ENCODE measurements around the gene ZNF544.

Gene ZNF544

GRCh38 chr19:58279042-58279924 lies 50.6 kb downstream of the ZNF544 start:
- peak overlapping the region; percentile 99 for H3K9ac ChIP-seq (ENCODE audit: low read depth, low read length)
- no peaks in the 10 kb centered on the region for H3K9me3 ChIP-seq (ENCODE audit: insufficient read depth, low read depth, low read length)
- H3K4me1 ChIP-seq (ENCODE audit: insufficient read depth, low read length), result peaks cover 5% of the 10 kb centered on the region
- peaks cover 39% of the 10 kb centered on the region for H3K36me3 ChIP-seq (ENCODE audit: insufficient read depth, low read depth, low read length)
- H3K27me3 ChIP-seq (ENCODE audit: insufficient read depth, low read length), result no peaks in the 10 kb centered on the region
- peak overlapping the region; percentile 85 for H3K27ac ChIP-seq (ENCODE audit: low read length)
- peak overlapping the region; percentile 75 for H3K4me3 ChIP-seq (ENCODE audit: low read length)

GRCh38 chr19:58279925-58280316 lies 51.2 kb downstream of the ZNF544 start:
- H3K36me3 ChIP-seq (ENCODE audit: insufficient read depth, low read depth, low read length), result peaks cover 38% of the 10 kb centered on the region
- H3K9ac ChIP-seq (ENCODE audit: low read depth, low read length), result peak overlapping the region; percentile 99
- no peaks in the 10 kb centered on the region for H3K9me3 ChIP-seq (ENCODE audit: insufficient read depth, low read depth, low read length)
- H3K27ac ChIP-seq (ENCODE audit: low read length), result no peak overlapping the region
- peaks cover 5% of the 10 kb centered on the region for H3K4me1 ChIP-seq (ENCODE audit: insufficient read depth, low read length)
- peak overlapping the region; percentile 75 for H3K4me3 ChIP-seq (ENCODE audit: low read length)
- no peaks in the 10 kb centered on the region for H3K27me3 ChIP-seq (ENCODE audit: insufficient read depth, low read length)

DNA sequence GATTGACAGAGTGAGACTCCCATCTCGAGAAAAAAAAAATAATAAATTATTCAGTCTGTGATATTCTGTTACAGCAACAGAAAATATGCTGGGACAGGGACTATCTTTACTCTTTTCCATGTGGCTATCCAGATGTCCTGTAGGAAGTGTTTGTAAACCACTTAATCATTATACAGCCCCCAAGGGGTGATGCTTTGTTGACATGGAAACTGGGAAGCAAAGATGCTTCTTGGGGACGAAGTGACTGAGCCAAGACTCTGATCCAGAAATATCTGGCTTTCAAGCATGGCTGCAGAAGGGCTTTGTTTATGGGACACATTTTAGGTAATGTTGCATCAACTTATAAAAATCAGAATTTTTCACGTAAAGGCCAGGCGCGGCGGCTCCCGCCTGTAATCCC lies 55.5 kb downstream of the ZNF544 start:
- Histone ChIP-seq H3K4me3 (ENCODE audit: low read length) (no peak overlapping the region), H3K36me3 (ENCODE audit: insufficient read depth, low read depth, low read length) (peaks cover 79% of the 10 kb centered on the region)

DNA sequence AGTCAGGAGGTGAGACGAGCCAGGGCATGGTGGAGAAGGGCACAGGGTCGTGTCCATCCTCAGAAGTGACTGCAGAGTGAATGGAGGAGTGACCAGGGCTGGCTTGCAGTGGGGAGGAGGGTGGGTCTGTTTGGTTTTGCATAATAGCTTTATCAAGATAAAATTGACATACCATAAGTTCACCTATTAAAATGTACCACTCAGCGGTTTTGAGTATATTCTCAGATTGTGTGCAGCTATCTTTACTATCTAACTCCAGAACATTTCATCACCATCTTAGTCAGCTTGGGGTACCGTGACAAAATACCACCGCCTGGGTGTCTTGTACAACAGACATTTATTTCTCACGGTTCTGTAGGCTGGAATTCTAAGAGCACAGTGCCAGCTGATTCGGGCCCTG lies 63.2 kb downstream of the ZNF544 start:
- Histone ChIP-seq H3K9me3 (ENCODE audit: insufficient read depth, low read depth, low read length) (peaks cover 5% of the 10 kb centered on the region; the same call in 1 of the 2 replicates), H3K9ac (ENCODE audit: low read depth, low read length) (no peak overlapping the region)

More for the DNA sequence above, 55.5 kb downstream of the ZNF544 start:
- Histone ChIP-seq H3K9me3 (ENCODE audit: insufficient read depth, low read depth, low read length) (no peaks in the 10 kb centered on the region), H3K27ac (ENCODE audit: low read length) (no peak overlapping the region), H3K27me3 (ENCODE audit: insufficient read depth, low read length) (no peaks in the 10 kb centered on the region), H3K9ac (ENCODE audit: low read depth, low read length) (no peak overlapping the region), H3K4me1 (ENCODE audit: insufficient read depth, low read length) (peaks cover 5% of the 10 kb centered on the region)

GRCh38 chr19:58294743-58295374 lies 66.1 kb downstream of the ZNF544 start:
- Histone ChIP-seq H3K4me3 (ENCODE audit: low read length) (no peak overlapping the region), H3K36me3 (ENCODE audit: insufficient read depth, low read depth, low read length) (peaks cover 88% of the 10 kb centered on the region), H3K9ac (ENCODE audit: low read depth, low read length) (no peak overlapping the region), H3K27me3 (ENCODE audit: insufficient read depth, low read length) (no peaks in the 10 kb centered on the region), H3K27ac (ENCODE audit: low read length) (no peak overlapping the region), H3K4me1 (ENCODE audit: insufficient read depth, low read length) (no peaks in the 10 kb centered on the region), H3K9me3 (ENCODE audit: insufficient read depth, low read depth, low read length) (peaks cover 5% of the 10 kb centered on the region; the same call in 1 of the 2 replicates)

More for the DNA sequence above, 63.2 kb downstream of the ZNF544 start:
- Histone ChIP-seq H3K36me3 (ENCODE audit: insufficient read depth, low read depth, low read length) (peaks cover 95% of the 10 kb centered on the region), H3K27ac (ENCODE audit: low read length) (no peak overlapping the region), H3K4me3 (ENCODE audit: low read length) (no peak overlapping the region), H3K27me3 (ENCODE audit: insufficient read depth, low read length) (no peaks in the 10 kb centered on the region), H3K4me1 (ENCODE audit: insufficient read depth, low read length) (no peaks in the 10 kb centered on the region)

GRCh38 chr19:58296104-58296503 lies 67.4 kb downstream of the ZNF544 start:
- peaks cover 5% of the 10 kb centered on the region; the same call in 1 of the 2 replicates for H3K9me3 ChIP-seq (ENCODE audit: insufficient read depth, low read depth, low read length)
- no peaks in the 10 kb centered on the region for H3K4me1 ChIP-seq (ENCODE audit: insufficient read depth, low read length)
- H3K27ac ChIP-seq (ENCODE audit: low read length), result no peak overlapping the region
- H3K9ac ChIP-seq (ENCODE audit: low read depth, low read length), result no peak overlapping the region
- H3K36me3 ChIP-seq (ENCODE audit: insufficient read depth, low read depth, low read length), result peaks cover 91% of the 10 kb centered on the region
- H3K27me3 ChIP-seq (ENCODE audit: insufficient read depth, low read length), result no peaks in the 10 kb centered on the region
- no peak overlapping the region for H3K4me3 ChIP-seq (ENCODE audit: low read length)

- Histone ChIP-seq H3K9me3 (ENCODE audit: insufficient read depth, low read depth, low read length) (no peaks in the 10 kb centered on the region), H3K4me3 (ENCODE audit: low read length) (no peak overlapping the region), H3K36me3 (ENCODE audit: insufficient read depth, low read depth, low read length) (peaks cover 63% of the 10 kb centered on the region), H3K27me3 (ENCODE audit: insufficient read depth, low read length) (no peaks in the 10 kb centered on the region), H3K9ac (ENCODE audit: low read depth, low read length) (no peak overlapping the region), H3K4me1 (ENCODE audit: insufficient read depth, low read length) (no peaks in the 10 kb centered on the region; the same call in 1 of the 2 replicates), H3K27ac (ENCODE audit: low read length) (no peak overlapping the region)
Measured at GRCh38 chr19:58300620-58301019, 71.9 kb downstream of the ZNF544 start.

GRCh38 chr19:58304255-58304654 lies 75.5 kb downstream of the ZNF544 start:
- H3K9ac ChIP-seq (ENCODE audit: low read depth, low read length), result no peak overlapping the region; the same call in 1 of the 2 replicates
- peak overlapping the region; percentile 90 for H3K4me3 ChIP-seq (ENCODE audit: low read length)
- H3K27me3 ChIP-seq (ENCODE audit: insufficient read depth, low read length), result no peaks in the 10 kb centered on the region
- no peak overlapping the region for H3K27ac ChIP-seq (ENCODE audit: low read length)
- no peaks in the 10 kb centered on the region for H3K9me3 ChIP-seq (ENCODE audit: insufficient read depth, low read depth, low read length)
- H3K36me3 ChIP-seq (ENCODE audit: insufficient read depth, low read depth, low read length), result peaks cover 62% of the 10 kb centered on the region
- H3K4me1 ChIP-seq (ENCODE audit: insufficient read depth, low read length), result peaks cover 5% of the 10 kb centered on the region; the same call in 1 of the 2 replicates

GRCh38 chr19:58304748-58305064 lies 76.0 kb downstream of the ZNF544 start:
- H3K9me3 ChIP-seq (ENCODE audit: insufficient read depth, low read depth, low read length), result no peaks in the 10 kb centered on the region
- H3K27ac ChIP-seq (ENCODE audit: low read length), result no peak overlapping the region
- H3K4me3 ChIP-seq (ENCODE audit: low read length), result peak overlapping the region; percentile 90
- H3K4me1 ChIP-seq (ENCODE audit: insufficient read depth, low read length), result peaks cover 5% of the 10 kb centered on the region; the same call in 1 of the 2 replicates
- H3K9ac ChIP-seq (ENCODE audit: low read depth, low read length), result peak overlapping the region; percentile 18; the same call in 1 of the 2 replicates
- no peaks in the 10 kb centered on the region for H3K27me3 ChIP-seq (ENCODE audit: insufficient read depth, low read length)
- peaks cover 65% of the 10 kb centered on the region for H3K36me3 ChIP-seq (ENCODE audit: insufficient read depth, low read depth, low read length)

DNA sequence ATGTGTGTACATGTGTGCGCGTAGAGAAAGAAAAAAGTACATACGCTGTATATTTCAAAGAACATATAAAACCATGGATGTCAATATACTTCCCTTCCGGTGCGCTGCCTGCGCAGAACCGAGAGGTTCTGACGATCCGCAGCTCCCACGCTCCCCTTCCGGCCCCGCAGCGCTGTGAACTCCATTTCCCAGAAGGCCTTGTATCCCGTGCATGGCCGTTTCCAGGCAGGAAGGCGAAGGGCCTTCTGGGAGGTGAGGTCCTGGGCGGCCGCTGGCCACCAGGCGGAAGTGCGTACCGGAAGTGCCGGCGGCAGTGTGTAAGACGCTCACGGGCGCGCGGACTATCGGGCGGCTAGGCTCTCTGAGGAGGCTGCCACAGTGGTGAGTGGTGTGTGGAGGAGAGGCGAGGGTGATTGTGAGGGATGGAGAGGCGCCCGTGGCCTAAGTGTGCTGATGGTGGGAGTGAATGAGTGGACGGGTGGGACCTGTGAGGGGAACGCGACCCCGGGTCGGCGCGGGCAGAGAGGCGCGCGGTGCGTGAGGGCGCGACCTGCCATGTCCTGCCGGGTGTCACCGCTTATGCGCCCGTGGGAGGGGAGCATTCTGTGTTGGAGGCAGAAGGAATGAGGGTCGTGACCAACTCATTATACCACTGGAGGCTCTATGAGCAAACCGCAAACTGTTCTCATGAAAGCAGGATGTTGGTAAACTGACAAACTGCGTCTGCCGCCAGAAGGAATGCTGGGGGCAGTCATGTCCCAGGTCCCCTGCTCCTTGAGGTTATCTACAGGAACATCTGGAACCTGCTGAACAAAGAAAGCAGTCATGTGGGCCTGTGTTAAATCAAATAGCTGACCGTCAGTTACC lies 76.6 kb downstream of the ZNF544 start, which contains the start of gene ERVK3-1:
Gene ERVK3-1 (plus strand): TSS at position 313 of the 867 bp plus-strand sequence. CDS start 6,792 bp downstream, outside the sequence.
- peak within 1 kb of the TSS; percentile 90 for H3K4me3 ChIP-seq (ENCODE audit: low read length)

GRCh38 chr19:58305932-58306323 lies 77.2 kb downstream of the ZNF544 start:
- peak overlapping the region; percentile 90 for H3K4me3 ChIP-seq (ENCODE audit: low read length)
- H3K27me3 ChIP-seq (ENCODE audit: insufficient read depth, low read length), result no peaks in the 10 kb centered on the region
- peaks cover 55% of the 10 kb centered on the region for H3K36me3 ChIP-seq (ENCODE audit: insufficient read depth, low read depth, low read length)
- H3K27ac ChIP-seq (ENCODE audit: low read length), result no peak overlapping the region
- H3K9me3 ChIP-seq (ENCODE audit: insufficient read depth, low read depth, low read length), result no peaks in the 10 kb centered on the region
- peaks cover 5% of the 10 kb centered on the region; the same call in 1 of the 2 replicates for H3K4me1 ChIP-seq (ENCODE audit: insufficient read depth, low read length)
- peak overlapping the region; percentile 81 for H3K9ac ChIP-seq (ENCODE audit: low read depth, low read length)

More for the DNA sequence above, 76.6 kb downstream of the ZNF544 start, which contains the start of gene ERVK3-1:
- peak within 1 kb of the TSS; percentile 81 for H3K9ac ChIP-seq (ENCODE audit: low read depth, low read length)
- peaks cover 61% of the 10 kb centered on the region for H3K36me3 ChIP-seq (ENCODE audit: insufficient read depth, low read depth, low read length)
- no peak within 1 kb of the TSS for H3K27ac ChIP-seq (ENCODE audit: low read length)
- no peaks in the 10 kb centered on the region for H3K27me3 ChIP-seq (ENCODE audit: insufficient read depth, low read length)
- no peaks in the 10 kb centered on the region for H3K9me3 ChIP-seq (ENCODE audit: insufficient read depth, low read depth, low read length)
- H3K4me1 ChIP-seq (ENCODE audit: insufficient read depth, low read length), result peaks cover 5% of the 10 kb centered on the region; the same call in 1 of the 2 replicates

All from iPS-20b (cell line).